Activated CD8-positive, alpha-beta memory T cell treated with anti-CD3 and anti-CD28 coated beads for 24 hours (primary cell): ENCODE data around the gene XKR7.
"Not testable (repeated sequence)": the region's sequence is repeated elsewhere in the genome, so short reads cannot be mapped to it uniquely, and the experiment has no call there.

Source experiments
- DNase-seq: peaks from one replicate; pipeline ENCODE4 v3.0.0-alpha.2; 2020

Gene XKR7

GRCh38 chr20:32018269-32019155, 50.6 kb downstream of the XKR7 start:
- peak; percentile 78 for DNase-seq

- DNase-seq: no peak
Measured at GRCh38 chr20:32019156-32019510, 51.2 kb downstream of the XKR7 start.

GRCh38 chr20:32019563-32020463, 51.9 kb downstream of the XKR7 start:
- no peak for DNase-seq

- DNase-seq: no peak
Measured at GRCh38 chr20:32021091-32021490, 53.1 kb downstream of the XKR7 start.

- no peak for DNase-seq
Measured at GRCh38 chr20:32024683-32025295, 56.8 kb downstream of the XKR7 start.

GRCh38 chr20:32027643-32028042, 59.7 kb downstream of the XKR7 start:
- no peak for DNase-seq

GRCh38 chr20:32028647-32029372, 60.9 kb downstream of the XKR7 start:
- DNase-seq: no peak

GRCh38 chr20:32029561-32029960, 61.6 kb downstream of the XKR7 start:
- DNase-seq: no peak

GRCh38 chr20:32031007-32031958, 63.3 kb downstream of the XKR7 start:
- DNase-seq: peak; percentile 86

GRCh38 chr20:32033316-32033715, 65.4 kb downstream of the XKR7 start:
- no peak for DNase-seq

GRCh38 chr20:32033721-32034120, 65.8 kb downstream of the XKR7 start:
- DNase-seq: not testable (repeated sequence)

GRCh38 chr20:32034581-32035425, 66.9 kb downstream of the XKR7 start:
- DNase-seq: no peak

- no peak for DNase-seq
Measured at GRCh38 chr20:32035426-32035779, 67.5 kb downstream of the XKR7 start.

- DNase-seq: no peak
Measured at GRCh38 chr20:32036252-32036651, 68.3 kb downstream of the XKR7 start.

- no peak for DNase-seq
Measured at GRCh38 chr20:32036716-32037485, 69.0 kb downstream of the XKR7 start.

GRCh38 chr20:32037929-32038328, 70.0 kb downstream of the XKR7 start:
- no peak for DNase-seq

- DNase-seq: no peak
Measured at GRCh38 chr20:32040142-32040953, 72.4 kb downstream of the XKR7 start.

- no peak for DNase-seq
Measured at GRCh38 chr20:32045999-32046398, 78.0 kb downstream of the XKR7 start.

GRCh38 chr20:32050324-32050841, 82.4 kb downstream of the XKR7 start:
- no peak for DNase-seq
